ENCODE measurements around the gene PVRIG. TPM values are rescaled to one million over a fixed set of nuclear protein-coding genes. Genes with fewer than 3 reads are reported as not detected.
"Not testable (repeated sequence)": the region's sequence is repeated elsewhere in the genome, so short reads cannot be mapped to it uniquely, and the experiment has no call there.

Gene PVRIG
- polyA plus RNA-seq (2013, experiment 1 of 2) = not detected
- not detected for polyA plus RNA-seq (2013, experiment 2 of 2)

DNA sequence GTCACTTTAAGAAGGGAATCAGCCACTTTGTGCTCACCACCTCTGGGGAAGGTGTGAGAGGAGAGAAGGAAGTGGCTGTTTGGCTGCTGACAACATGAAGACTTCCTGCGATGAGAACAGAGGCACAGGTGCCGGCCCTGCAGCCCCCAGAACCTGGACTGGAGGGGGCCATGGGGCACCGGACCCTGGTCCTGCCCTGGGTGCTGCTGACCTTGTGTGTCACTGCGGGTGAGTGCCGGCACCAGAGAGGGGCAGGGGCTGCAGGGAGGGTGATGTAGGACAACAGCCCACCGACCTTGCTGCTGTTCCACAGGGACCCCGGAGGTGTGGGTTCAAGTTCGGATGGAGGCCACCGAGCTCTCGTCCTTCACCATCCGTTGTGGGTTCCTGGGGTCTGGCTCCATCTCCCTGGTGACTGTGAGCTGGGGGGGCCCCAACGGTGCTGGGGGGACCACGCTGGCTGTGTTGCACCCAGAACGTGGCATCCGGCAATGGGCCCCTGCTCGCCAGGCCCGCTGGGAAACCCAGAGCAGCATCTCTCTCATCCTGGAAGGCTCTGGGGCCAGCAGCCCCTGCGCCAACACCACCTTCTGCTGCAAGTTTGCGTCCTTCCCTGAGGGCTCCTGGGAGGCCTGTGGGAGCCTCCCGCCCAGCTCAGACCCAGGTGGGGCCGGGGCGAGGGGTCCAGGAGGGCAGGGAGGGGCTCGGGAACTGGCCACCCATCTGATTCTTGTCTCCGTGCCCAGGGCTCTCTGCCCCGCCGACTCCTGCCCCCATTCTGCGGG is at the start of gene PVRIG:
TSS of gene PVRIG (plus strand) at position 149 of the 785 bp plus-strand sequence. CDS start at position 171, 22 bp downstream.
- not testable (repeated sequence) for H3K27ac ChIP-seq (ENCODE audit: low read depth, low read length, severe bottlenecking)
- WGBS, 2 experiments (ENCODE audit: insufficient coverage in 2 of 2) = 91% methylated on average over 13 to 21 of the region's 27 CpGs

DNA sequence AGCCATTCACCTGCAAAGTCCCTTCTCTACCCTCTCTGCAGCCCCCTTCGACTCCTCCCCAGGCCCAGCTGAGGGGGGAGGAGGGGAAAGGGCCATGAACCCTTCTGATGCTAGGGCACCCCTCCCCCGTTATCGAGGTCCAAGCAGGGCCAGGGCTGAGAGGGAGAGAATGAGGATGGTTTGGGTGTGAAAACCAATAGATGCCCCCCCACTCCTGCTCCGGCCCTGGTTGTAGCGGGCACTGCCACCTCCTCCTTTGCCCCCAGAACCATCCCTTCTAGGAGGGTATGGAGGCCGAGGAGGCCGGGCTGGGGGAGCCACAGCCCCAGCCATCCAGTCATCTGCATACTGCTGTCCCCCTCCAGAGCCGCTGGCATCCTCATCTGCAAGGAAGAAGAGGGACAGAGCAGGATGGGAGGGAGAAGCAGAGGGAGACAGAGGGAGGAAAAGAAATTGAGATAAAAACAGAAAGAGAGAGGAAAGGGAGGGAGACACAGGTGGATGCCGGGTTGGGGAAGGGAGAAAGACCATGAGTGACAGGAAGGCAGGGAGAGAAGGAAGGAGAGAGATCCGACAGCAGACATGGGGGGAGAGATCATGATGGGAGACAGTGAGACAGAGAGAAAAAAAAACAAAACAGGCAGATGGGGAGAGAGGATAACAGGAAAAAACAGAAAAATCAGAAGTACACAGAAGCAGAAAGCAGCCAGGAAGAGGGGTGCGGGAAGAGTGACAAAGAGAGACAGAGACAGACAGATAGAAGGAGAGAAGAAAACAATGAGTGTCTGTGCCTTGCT is 49.5 kb upstream of the PVRIG start:
- WGBS, 2 experiments (ENCODE audit: insufficient coverage in 2 of 2) = 78 to 80% methylated on average over 3 to 4 of the region's 11 CpGs
- Histone ChIP-seq H3K36me3 (ENCODE audit: control insufficient read depth, insufficient read depth, low read length) (peaks cover 16% of the 10 kb centered on the region), H3K9me3 (ENCODE audit: control insufficient read depth, low read length) (no peaks in the 10 kb centered on the region), H3K4me3 (ENCODE audit: extremely low read depth, insufficient read depth, low read length, poor library complexity, severe bottlenecking) (no peak overlapping the region), H3K27ac (ENCODE audit: low read depth, low read length, severe bottlenecking) (no peak overlapping the region), H3K4me1 (ENCODE audit: control insufficient read depth, insufficient read depth, low read length, poor library complexity, severe bottlenecking) (peaks cover 18% of the 10 kb centered on the region)

More for the DNA sequence above, at the start of gene PVRIG:
- H3K4me1 ChIP-seq (ENCODE audit: control insufficient read depth, insufficient read depth, low read length, poor library complexity, severe bottlenecking); H3K36me3 ChIP-seq (ENCODE audit: control insufficient read depth, insufficient read depth, low read length); H3K9me3 ChIP-seq (ENCODE audit: control insufficient read depth, low read length); H3K4me3 ChIP-seq (ENCODE audit: extremely low read depth, insufficient read depth, low read length, poor library complexity, severe bottlenecking): not testable (repeated sequence)

DNA sequence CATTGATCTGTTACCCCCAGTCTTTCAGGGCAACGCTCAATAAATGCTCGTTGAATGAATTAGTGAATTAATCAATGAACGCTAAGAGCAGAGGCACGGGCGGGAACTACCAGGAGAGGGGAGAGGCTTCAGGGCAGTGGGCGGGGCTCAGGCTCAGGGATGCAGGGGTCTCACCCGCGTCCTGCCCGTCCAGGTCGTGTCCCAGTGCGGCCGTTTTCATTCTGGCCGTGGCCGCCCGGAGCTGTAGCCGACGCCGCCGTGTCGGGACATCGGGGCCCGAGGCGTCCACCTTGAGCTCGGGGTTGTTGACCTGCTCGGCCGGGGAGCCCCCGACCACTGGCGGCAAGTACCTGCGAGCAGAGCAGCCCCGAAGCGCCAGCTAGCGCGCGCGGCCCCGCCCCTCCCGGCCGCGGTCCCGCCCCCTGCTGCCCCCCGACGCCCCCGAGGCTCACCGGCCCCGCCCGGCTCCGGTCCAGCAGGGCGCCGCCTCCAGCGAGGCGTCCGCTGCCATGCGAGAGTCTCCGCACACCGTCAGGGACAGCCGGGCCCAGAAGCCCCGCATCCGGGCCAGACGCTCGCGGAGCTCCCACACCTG is 48.6 kb upstream of the PVRIG start:
- Histone ChIP-seq H3K9me3 (ENCODE audit: control insufficient read depth, low read length) (no peaks in the 10 kb centered on the region), H3K4me3 (ENCODE audit: extremely low read depth, insufficient read depth, low read length, poor library complexity, severe bottlenecking) (peak overlapping the region; percentile 25), H3K36me3 (ENCODE audit: control insufficient read depth, insufficient read depth, low read length) (peaks cover 20% of the 10 kb centered on the region), H3K4me1 (ENCODE audit: control insufficient read depth, insufficient read depth, low read length, poor library complexity, severe bottlenecking) (peaks cover 18% of the 10 kb centered on the region), H3K27ac (ENCODE audit: low read depth, low read length, severe bottlenecking) (no peak overlapping the region)
- 9 to 10% methylated on average over 30 to 35 of the region's 61 CpGs for WGBS, 2 experiments (ENCODE audit: insufficient coverage in 2 of 2)

DNA sequence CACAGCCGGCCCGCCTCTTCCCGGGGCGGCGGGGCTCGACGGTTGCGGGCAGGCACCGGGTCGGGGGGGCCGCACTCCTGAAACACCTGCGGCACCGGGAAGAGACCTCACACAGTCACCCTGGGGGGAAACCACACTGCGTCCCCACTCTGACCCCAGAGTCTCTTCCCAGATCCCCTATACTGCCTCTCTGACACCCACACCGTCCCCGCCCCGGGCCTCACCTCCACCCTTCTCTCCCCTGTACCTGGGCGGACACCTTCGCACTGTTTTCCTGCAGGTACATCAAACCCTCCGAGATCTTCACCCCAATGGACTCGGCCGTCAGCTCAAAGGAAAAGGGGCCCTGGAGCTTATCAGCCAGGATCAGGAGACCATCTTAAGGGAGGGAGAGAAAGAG is 47.9 kb upstream of the PVRIG start:
- H3K36me3 ChIP-seq (ENCODE audit: control insufficient read depth, insufficient read depth, low read length) = peaks cover 20% of the 10 kb centered on the region
- H3K4me1 ChIP-seq (ENCODE audit: control insufficient read depth, insufficient read depth, low read length, poor library complexity, severe bottlenecking) = peaks cover 17% of the 10 kb centered on the region
- peak overlapping the region; percentile 8 for H3K4me3 ChIP-seq (ENCODE audit: extremely low read depth, insufficient read depth, low read length, poor library complexity, severe bottlenecking)
- 35 to 43% methylated on average over 16 to 17 of the region's 22 CpGs for WGBS, 2 experiments (ENCODE audit: insufficient coverage in 2 of 2)
- H3K9me3 ChIP-seq (ENCODE audit: control insufficient read depth, low read length) = no peaks in the 10 kb centered on the region
- H3K27ac ChIP-seq (ENCODE audit: low read depth, low read length, severe bottlenecking) = no peak overlapping the region

DNA sequence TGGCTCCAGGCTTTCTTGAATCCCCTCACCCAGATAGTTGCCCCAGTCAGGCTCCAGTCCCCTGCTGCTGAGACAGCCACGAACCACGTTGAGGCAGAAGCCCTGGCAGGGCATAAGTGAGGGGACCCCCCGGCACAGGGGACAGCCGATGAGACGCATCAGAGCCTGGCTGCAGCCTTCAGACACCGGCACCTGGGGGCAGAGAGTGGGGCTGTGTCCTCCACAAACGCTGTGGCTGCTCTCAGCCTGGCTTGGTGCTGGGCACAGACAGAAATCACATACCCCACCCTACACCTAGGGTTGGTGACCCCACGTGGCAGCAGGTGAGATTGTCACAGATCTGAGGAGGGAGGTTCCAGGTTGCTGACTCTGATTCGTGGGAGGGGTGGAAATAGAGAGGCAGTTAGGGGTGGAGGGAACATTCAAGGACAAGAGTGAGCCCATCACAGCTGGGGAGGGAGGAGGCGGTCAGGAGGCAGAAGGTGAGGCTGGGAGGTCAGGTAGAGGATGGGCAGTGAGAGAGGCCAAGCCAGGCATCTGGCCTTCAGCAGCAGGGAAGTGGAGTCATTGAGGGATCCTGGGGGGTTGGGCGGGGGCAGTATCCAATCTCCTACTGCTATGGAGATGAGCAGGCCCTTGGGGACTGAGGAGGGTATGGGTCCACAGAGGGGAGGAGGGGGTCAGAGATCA is 45.8 kb upstream of the PVRIG start:
- Histone ChIP-seq H3K27ac (ENCODE audit: low read depth, low read length, severe bottlenecking) (no peak overlapping the region), H3K4me1 (ENCODE audit: control insufficient read depth, insufficient read depth, low read length, poor library complexity, severe bottlenecking) (no peaks in the 10 kb centered on the region), H3K4me3 (ENCODE audit: extremely low read depth, insufficient read depth, low read length, poor library complexity, severe bottlenecking) (no peak overlapping the region), H3K9me3 (ENCODE audit: control insufficient read depth, low read length) (no peaks in the 10 kb centered on the region), H3K36me3 (ENCODE audit: control insufficient read depth, insufficient read depth, low read length) (peaks cover 20% of the 10 kb centered on the region)
- WGBS, 2 experiments (ENCODE audit: insufficient coverage in 2 of 2) = 95% methylated on average over 9 to 10 of the region's 11 CpGs

DNA sequence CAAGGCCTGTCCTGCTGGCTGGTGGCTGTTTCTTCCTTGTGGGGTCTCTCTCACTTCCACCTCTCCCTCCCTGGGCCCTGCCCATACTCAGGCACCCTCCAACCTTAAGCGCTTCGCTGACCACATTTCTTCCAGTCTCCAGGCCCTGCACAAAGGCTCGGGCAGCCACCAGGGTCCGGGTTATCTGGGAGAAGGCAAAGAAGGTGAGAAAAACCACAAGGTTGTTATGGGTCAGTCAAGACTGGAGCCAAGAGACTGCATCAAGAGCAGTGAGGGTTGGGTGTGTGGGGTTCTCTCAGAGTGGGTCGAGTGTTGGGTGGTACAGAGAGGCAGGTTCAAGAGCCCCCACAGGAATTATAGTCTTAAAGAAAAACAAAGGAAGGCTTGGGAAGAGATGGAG is 45.2 kb upstream of the PVRIG start:
- Histone ChIP-seq H3K4me3 (ENCODE audit: extremely low read depth, insufficient read depth, low read length, poor library complexity, severe bottlenecking) (no peak overlapping the region), H3K27ac (ENCODE audit: low read depth, low read length, severe bottlenecking) (no peak overlapping the region), H3K36me3 (ENCODE audit: control insufficient read depth, insufficient read depth, low read length) (peaks cover 20% of the 10 kb centered on the region), H3K4me1 (ENCODE audit: control insufficient read depth, insufficient read depth, low read length, poor library complexity, severe bottlenecking) (no peaks in the 10 kb centered on the region), H3K9me3 (ENCODE audit: control insufficient read depth, low read length) (no peaks in the 10 kb centered on the region)
- 89 to 94% methylated on average over 1 to 2 of the region's 5 CpGs for WGBS, 2 experiments (ENCODE audit: insufficient coverage in 2 of 2)

DNA sequence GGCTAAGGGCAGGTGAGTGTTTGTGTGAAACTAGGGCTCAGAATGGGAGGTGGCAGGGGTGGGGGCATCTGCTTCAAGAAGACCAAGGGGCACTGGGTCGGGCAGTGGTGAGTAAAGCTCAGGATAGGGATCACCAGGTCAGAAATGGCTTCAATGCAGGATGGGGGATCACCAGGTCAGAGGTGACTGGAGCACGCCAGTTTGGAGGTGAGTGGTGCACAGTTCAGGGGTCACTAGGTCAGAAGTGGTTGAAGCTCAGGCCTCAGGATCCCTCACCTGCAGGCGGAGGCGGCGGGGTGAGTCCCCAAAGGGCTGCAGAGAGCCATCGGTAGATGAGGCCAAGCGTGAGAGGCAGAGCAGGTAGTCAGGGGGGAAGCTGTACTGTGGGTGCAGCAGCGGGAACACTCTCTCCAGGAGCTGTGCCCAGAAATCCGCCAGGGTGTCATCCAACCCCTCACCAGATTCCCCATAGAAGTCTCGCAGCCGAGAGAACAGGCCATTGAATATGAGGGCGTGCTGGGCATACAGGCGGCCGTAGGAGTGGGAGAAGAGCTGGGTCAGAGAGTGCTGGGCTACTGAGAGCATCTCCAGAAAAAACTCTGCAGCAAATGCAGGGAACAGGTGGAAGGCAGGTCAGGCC is 44.3 kb upstream of the PVRIG start:
- no peaks in the 10 kb centered on the region for H3K4me1 ChIP-seq (ENCODE audit: control insufficient read depth, insufficient read depth, low read length, poor library complexity, severe bottlenecking)
- peaks cover 20% of the 10 kb centered on the region for H3K36me3 ChIP-seq (ENCODE audit: control insufficient read depth, insufficient read depth, low read length)
- H3K4me3 ChIP-seq (ENCODE audit: extremely low read depth, insufficient read depth, low read length, poor library complexity, severe bottlenecking) = no peak overlapping the region
- H3K9me3 ChIP-seq (ENCODE audit: control insufficient read depth, low read length) = no peaks in the 10 kb centered on the region
- H3K27ac ChIP-seq (ENCODE audit: low read depth, low read length, severe bottlenecking) = no peak overlapping the region
- 94 to 100% methylated on average over 10 to 14 of the region's 14 CpGs for WGBS, 2 experiments (ENCODE audit: insufficient coverage in 2 of 2)

DNA sequence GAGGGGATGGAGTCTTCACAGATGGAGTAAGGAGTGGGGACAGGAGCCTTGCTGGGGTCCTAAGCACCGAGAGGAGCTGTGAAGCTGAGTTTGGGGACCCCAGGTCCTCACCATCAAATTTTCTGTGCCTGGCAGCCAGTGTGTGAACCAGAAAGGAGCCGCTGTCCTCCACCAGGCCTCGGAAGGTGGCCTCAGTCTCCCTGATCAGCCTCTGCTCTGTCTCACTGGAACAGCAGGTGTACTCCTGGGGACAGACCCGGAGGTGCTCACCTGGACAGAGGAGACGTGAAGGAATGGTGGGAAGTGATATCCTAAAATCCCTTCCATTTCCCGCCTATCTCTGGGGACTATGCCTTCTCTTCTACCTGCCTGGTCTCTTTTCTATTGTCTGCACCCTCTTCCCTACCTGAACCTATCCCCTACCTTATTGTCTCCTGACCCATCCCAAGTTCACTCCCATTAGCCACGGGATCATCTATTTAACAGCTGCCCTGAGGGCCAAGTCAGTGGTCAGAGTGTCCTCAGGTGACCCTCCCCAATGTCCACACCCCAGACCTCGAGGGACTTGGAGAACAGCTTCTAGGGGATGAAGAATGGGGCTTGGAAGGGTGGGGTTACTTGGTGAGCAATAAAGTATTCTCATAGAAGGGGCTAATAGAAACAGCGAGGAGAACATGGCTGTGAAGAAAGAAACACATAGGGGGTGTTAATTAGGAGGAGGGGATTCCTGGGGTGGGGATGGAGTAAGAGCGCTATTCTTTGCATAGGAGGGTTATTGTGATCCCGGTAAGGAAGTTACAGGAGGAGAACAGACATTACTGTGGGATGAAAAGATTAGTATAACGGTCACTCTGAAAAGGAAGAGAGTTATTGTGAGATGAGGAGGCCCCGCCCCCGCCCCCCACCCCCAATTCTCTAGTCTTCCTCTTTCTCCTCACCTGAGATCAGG is 43.4 kb upstream of the PVRIG start:
- no peaks in the 10 kb centered on the region for H3K9me3 ChIP-seq (ENCODE audit: control insufficient read depth, low read length)
- peaks cover 20% of the 10 kb centered on the region for H3K36me3 ChIP-seq (ENCODE audit: control insufficient read depth, insufficient read depth, low read length)
- H3K27ac ChIP-seq (ENCODE audit: low read depth, low read length, severe bottlenecking) = no peak overlapping the region
- no peaks in the 10 kb centered on the region for H3K4me1 ChIP-seq (ENCODE audit: control insufficient read depth, insufficient read depth, low read length, poor library complexity, severe bottlenecking)
- H3K4me3 ChIP-seq (ENCODE audit: extremely low read depth, insufficient read depth, low read length, poor library complexity, severe bottlenecking) = peak overlapping the region; percentile 87
- 57 to 60% methylated on average over 9 to 10 of the region's 14 CpGs for WGBS, 2 experiments (ENCODE audit: insufficient coverage in 2 of 2)

Data from mesodermal cell (in vitro differentiated cells).